HG03575 (cell line): ENCODE measurements around the gene OTOF.

Experiments
- ATAC-seq: cut with Tn5 transposase; IDR thresholded peaks from one replicate; pipeline ENCODE4 v1.9.1; 2021; ENCODE audit not compliant: unreplicated experiment, insufficient number of reproducible peaks, low FRiP score; ENCODE audit errors: extremely low read depth

The OTOF gene

GRCh38 chr2:26506279-26506678, 28.4 kb upstream of the OTOF start:
- no peak for ATAC-seq

- no peak for ATAC-seq
Measured at GRCh38 chr2:26504002-26504401, 26.1 kb upstream of the OTOF start.

GRCh38 chr2:26503231-26503880, 25.4 kb upstream of the OTOF start:
- no peak for ATAC-seq

- ATAC-seq = no peak
Measured at GRCh38 chr2:26500406-26500805, 22.5 kb upstream of the OTOF start.

DNA sequence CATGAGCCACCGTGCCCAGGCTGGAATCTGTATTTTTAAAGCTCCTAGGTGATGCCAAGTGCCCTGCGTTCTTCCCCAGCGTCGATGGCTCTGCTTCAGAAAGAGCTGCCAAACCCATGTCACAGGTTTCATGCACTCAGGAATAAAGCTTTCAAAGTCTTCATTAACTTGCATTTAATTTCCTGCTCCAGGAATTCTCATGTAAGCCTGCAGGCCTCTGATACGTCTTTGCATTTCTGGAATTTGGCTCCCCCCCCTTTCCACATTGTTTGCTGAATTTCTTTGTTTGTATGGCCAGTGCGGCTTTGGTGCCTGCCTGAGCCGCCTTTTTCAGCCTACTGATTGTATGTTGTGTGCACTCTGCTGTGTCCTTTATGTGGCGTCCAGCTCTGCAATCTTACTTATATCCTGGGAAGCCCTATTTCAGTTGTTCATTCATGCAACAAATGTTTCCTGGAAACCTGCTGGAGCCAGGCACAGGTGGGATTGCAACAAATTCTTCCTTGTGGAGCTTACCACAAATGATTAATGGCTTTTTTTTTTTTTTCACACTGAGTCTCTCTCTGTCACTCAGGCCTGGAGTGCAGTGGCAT, 17.9 kb upstream of the OTOF start:
- ATAC-seq = no peak

DNA sequence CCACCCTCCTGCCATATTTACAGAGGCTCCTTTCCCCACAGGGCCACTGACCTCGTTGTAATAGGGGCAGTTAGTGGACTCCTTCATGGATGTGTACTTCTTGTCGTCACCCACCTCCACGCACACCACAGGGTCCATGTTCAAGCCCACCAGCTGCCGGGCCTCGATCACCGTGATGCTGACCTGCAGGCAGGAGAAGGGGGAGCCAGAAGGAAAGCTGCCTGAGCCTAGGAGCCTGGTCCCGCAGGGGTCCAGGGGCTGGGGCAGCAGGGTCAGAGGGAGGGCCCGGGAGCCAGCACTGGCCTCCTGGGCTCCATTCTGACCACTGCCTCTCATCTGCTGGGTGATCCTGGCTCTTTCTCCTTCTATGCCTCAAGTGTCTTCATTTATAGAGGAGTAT, 17.0 kb upstream of the OTOF start:
- no peak for ATAC-seq

DNA sequence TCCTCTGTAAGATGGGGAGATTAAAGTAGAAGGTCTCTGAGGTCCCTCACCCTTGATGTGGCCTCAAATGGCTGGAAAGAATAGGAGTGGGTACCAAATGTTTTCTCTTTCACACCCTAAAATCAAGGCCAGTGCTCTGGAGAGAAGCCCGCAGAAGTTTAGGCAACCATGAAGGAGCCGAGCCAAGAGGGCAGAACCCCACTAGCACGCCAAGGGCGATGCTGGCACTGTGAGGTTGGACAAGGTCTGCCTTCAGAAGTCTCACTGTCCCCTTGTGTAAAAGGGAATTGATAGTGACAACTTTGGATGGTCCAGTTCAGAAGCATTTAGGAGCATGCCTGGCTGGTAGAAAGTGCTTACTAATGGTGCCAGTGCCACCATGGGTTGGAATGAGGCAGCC, 16.3 kb upstream of the OTOF start:
- ATAC-seq = no peak

DNA sequence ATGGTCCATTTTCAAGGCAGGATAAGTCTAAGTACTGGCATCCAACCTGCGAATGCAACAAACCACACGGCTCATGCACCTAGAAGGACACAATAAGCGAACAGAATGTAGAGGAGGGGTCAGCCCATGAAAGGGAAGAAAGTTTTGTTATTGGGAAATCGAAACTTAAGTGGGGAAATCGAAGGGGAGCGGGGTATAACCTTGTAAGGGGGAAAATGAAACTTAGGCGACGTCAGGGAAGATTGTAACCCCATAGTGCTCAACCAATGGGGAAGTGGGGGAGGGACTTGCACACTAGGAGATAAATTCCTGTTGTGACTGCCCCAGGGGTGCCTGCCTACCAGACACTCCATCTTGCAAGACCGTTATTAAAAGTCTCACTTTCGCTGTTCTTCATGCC, 15.6 kb upstream of the OTOF start:
- no peak for ATAC-seq

- ATAC-seq = no peak
Measured at GRCh38 chr2:26492749-26493515, 15.0 kb upstream of the OTOF start.

DNA sequence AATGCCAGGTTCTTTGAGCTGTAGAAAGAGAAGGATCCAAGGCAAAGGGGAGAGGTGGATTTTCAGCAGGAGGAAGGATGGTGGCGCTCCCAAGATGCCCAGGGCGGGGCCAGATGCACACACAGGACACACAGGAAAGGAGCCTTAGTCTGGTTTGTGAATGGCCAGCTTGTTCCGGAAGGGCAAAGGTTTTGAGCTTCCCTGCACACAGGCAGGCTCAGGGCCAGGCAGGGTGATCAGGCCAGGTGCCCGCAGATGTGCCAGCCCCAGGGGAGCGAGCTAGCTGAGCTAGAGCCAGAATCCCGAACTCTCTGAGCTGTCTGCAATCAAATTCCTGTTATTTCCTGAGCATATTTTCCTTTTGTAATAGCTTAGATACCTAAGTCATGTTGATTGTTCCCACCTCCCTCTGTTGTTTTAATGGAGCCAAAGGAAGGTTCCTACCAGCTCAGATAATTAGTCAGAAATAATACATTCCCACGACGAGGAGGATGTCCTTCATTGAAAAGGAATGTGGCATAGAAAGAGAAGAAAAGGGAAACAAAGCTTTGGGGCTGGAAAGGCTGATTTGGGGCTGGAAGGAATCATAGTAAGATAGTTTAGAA, 13.7 kb upstream of the OTOF start:
- ATAC-seq = no peak

GRCh38 chr2:26489213-26489850, 11.4 kb upstream of the OTOF start:
- ATAC-seq = no peak

GRCh38 chr2:26488463-26489212, 10.7 kb upstream of the OTOF start:
- ATAC-seq = no peak

DNA sequence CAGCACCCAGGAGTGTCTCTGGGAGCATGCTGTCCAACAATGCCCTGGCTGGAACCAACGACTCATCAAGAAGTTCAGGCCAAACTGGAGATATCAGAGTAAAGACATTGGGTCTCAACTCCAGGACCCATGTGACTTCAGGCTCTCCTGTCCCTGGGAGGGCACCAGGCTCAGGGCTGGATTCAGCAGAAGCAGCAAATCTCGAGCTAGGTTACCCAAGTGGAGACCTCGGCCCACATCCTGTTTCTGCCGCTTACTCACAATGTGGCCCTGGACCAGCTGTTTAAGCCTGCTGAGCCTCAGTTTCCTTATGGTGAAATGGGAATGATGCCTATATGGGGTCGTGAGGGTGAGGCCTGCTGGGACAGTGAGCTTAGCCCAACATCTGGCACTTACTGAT, 9.3 kb upstream of the OTOF start:
- ATAC-seq = no peak

DNA sequence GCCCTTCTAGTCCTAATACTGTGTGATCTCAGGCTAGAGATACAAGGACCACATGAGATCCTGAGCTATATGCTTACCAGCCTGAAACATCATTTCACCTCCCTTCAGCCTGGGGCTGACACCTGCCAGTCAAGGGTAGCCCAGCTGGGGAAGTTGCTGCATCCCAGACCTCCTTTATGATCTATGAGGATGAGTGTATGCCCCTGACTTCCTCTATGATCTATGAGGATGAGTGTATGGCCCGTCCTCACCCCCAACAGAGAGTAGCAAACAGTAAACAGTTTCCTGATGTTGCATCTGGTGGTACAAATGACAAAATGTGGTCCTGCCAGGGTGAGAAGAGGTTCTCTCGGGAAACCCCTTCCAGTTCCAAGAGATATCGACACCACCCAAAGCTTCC, 8.9 kb upstream of the OTOF start:
- ATAC-seq = no peak

DNA sequence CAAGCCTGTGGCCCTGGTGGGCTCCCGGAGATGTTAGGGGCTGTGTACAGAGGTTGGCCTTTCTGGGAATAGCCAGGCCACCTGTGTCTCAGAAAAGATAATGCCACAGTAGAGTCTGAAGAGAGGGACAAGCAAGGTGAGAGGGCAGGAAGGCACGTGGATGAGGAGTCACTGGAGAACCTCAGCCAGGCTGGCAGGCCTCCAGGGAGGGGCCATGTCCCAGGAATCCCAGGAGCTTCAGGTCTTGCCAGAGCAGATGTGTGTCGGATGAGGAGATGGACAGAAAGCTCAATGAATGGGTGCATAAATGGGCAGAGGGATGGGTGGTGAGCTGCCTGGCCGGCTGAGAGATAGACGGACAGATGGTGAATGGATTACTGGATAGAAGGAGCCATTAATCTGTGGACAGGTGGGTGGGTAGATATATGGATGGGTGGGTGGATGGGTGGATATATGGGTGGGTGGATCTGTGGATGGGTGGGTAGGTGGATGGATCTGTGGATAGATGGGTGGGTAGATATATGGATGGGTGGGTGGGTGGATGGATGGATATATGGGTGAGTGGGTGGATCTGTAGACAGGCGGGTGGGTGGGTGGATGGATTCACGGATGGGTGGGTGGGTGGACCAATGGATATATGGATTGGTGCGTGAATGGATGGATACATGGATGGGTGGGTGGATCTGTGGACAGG, 7.9 kb upstream of the OTOF start:
- ATAC-seq = no peak

- no peak for ATAC-seq
Measured at GRCh38 chr2:26485099-26485498, 7.2 kb upstream of the OTOF start.

DNA sequence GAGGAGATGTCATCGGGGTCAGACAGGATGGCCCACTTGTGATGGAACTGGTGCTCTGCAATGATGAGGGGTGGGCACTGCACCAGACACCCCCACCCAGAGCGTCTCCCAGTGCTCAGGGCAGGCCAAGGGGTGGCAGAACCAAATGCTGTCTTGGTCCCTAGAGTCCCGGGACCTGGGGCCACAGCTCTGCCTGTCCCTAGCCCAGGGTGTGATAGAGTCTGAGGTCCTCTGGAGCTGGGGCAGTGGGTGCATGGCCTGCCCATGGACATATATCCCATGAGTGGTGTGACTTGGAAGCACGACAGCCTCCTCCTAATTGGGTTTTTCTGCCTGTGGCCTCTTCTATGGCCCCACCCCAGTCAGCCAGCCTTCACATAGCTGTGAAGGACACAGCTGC, 6.7 kb upstream of the OTOF start:
- ATAC-seq = no peak

DNA sequence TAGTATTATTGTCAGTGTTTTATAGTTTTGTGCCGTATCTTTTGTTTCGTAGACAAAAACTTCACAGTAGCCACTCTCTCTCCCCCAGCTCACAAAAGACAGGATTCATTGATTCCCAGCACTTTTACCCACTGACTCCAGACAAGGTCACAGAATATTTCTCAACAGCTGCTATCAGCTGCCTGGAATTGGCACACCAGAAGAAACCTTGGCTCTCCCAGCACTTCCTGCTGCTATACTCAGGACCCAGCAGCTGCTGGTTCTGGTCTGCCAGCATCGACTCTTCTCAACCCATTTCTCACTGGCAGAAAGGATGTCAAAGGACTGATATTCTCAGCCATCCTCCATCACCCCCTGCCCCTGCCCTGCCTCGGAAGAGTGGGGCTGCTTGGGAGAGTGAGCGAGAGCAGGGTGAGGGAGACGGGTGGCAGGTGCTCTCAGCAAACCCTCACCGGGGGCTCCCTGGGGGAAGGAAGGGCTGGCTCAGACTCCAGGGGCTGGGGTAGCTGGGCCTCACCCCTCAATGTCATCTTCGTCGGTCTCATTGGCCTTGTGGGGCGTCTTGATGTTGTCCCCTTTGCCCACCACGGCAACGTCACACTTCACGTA, 6.1 kb upstream of the OTOF start:
- no peak for ATAC-seq
